ENCODE results near the gene SASH1. TPM values are rescaled to one million over a fixed set of nuclear protein-coding genes. Genes with fewer than 3 reads are reported as not detected.
"Not testable (repeated sequence)": the region's sequence is repeated elsewhere in the genome, so short reads cannot be mapped to it uniquely, and the experiment has no call there.

The SASH1 gene
- polyA plus RNA-seq, 1 experiment = 27.0 TPM

DNA sequence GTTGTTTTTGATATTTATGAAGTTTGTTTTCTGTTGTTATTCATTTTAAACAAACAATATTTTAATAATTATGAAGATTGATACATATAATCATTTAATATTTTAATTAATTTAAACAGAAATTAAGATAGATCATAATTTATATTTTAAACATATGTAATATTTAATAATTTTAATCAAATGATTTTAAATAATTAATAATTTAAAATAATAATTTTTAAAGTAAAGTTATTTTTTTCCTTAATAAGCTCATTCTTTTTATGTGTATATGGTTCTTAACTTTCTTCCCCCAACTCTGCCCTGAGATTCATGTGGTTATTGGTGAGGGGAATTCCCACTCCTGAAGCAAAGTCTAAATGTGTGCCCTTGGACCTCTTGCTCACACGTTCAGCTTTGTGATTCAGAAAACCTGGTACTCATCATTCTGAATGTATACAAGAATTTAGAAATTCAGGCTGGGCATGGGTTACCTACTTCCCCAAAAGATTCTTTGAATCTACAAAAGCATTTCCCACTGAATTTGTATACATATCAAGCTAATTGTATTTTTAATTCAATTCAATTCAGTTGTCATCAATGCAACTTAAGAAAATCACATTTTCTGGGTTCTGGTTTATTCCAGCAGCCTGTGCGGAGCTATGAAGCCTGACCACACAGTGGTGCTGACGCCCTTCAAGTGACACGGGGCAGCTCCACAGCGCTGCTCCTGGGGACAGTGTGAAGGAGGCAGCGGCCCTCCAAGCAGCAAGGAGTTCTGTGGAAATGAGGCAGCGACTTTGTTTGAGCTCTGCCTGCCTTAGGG, 235.2 kb downstream of the SASH1 start:
- peak; percentile 37 for DNase-seq (ENCODE audit: low read depth, low spot score)
- no peaks in the 10 kb centered on the region for H3K27me3 ChIP-seq (ENCODE audit: control insufficient read depth, insufficient read depth, low read length)
- TF ChIP-seq, protein P1, sequence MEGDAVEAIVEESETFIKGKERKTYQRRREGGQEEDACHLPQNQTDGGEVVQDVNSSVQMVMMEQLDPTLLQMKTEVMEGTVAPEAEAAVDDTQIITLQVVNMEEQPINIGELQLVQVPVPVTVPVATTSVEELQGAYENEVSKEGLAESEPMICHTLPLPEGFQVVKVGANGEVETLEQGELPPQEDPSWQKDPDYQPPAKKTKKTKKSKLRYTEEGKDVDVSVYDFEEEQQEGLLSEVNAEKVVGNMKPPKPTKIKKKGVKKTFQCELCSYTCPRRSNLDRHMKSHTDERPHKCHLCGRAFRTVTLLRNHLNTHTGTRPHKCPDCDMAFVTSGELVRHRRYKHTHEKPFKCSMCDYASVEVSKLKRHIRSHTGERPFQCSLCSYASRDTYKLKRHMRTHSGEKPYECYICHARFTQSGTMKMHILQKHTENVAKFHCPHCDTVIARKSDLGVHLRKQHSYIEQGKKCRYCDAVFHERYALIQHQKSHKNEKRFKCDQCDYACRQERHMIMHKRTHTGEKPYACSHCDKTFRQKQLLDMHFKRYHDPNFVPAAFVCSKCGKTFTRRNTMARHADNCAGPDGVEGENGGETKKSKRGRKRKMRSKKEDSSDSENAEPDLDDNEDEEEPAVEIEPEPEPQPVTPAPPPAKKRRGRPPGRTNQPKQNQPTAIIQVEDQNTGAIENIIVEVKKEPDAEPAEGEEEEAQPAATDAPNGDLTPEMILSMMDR (IDR thresholded peaks at IDR 0.05; ENCODE audit: low read depth, low read length) = peak; percentile 80
- H3K9me3 ChIP-seq (ENCODE audit: control insufficient read depth, insufficient read depth, low read length) = no peaks in the 10 kb centered on the region
- ChIA-PET CTCF (interaction anchor here (0.6 to 3.3 kb wide), 72 partner anchors 9 to 951 kb away, joined by 3 to 69 read pairs (median 4); partner anchors contain the start of gene UST), POLR2A (no interaction called here)
- no peak overlapping the region for H3K27ac ChIP-seq (ENCODE audit: low read depth, low read length)
- no peak overlapping the region for H3K4me3 ChIP-seq (ENCODE audit: low read depth, low read length)

DNA sequence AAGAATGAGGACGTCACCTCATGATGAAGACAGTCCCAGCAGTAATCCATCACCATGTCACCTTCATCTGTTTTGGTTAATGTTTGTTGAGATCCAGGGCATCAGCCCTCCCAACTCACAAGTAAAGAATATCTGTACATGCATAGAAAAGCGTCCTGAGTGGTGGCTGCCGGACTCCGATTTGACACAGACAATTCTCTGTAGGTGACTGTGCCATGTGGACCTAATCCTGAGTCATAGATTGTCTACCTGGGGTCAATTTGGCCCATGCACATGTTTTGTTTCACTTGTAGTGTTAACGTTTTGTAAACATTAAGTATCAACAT, 235.8 kb downstream of the SASH1 start:
- ChIA-PET CTCF (interaction anchor here (0.6 to 3.3 kb wide), 50 partner anchors 8 to 951 kb away, joined by 3 to 69 read pairs (median 5); partner anchors contain the start of gene UST), POLR2A (no interaction called here)
- H3K9me3 ChIP-seq (ENCODE audit: control insufficient read depth, insufficient read depth, low read length) = no peaks in the 10 kb centered on the region

DNA sequence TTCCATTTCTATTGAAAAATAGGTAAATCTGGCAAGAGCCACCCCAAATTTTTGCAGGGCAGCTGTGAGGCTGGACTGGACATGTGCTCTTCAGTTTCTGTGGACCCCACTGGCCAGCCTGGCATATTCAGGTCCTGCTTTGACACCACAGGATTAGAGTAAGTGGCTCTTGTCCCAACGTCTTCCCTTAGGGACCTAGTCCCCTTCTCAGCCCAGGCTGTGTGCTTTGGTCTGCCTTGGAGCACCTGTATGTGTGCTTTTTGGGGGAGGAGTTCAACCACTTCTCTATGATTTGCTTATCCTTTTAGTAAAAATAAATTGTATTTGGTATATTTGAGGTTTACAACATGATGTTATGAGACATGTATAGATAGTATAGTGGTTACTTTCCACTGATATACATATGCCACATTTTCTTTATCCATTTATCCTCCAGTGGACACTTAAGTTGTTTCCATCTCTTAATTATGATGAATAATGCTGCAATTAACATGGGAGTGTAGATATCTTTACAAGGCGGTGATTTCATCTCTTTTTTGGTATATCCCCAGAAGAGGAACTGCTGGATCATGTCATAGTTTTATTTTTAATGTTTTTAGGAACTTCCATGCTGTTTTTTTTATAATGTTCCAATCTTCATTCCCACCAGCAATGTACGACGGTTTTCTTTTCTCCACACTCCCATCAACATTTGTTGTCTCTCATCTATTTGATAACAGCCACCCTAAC, 236.4 kb downstream of the SASH1 start:
- Histone ChIP-seq H3K9me3 (ENCODE audit: control insufficient read depth, insufficient read depth, low read length) (no peaks in the 10 kb centered on the region), H3K27ac (ENCODE audit: low read depth, low read length) (no peak overlapping the region), H3K27me3 (ENCODE audit: control insufficient read depth, insufficient read depth, low read length) (no peaks in the 10 kb centered on the region), H3K4me3 (ENCODE audit: low read depth, low read length) (no peak overlapping the region)
- TF ChIP-seq, protein P1 (IDR thresholded peaks at IDR 0.05; ENCODE audit: low read depth, low read length) = no peak
- no peak for DNase-seq (ENCODE audit: low read depth, low spot score)
- POLR2A ChIA-PET = no interaction called here
- CTCF ChIA-PET = interaction anchor here (0.6 to 3.3 kb wide), 43 partner anchors 8 to 950 kb away, joined by 3 to 69 read pairs (median 6); partner anchors contain the start of gene UST

More for the DNA sequence above, 235.8 kb downstream of the SASH1 start:
- Histone ChIP-seq H3K4me3 (ENCODE audit: low read depth, low read length) (no peak overlapping the region), H3K27me3 (ENCODE audit: control insufficient read depth, insufficient read depth, low read length) (no peaks in the 10 kb centered on the region), H3K27ac (ENCODE audit: low read depth, low read length) (no peak overlapping the region)
- TF ChIP-seq, protein P1 (IDR thresholded peaks at IDR 0.05; ENCODE audit: low read depth, low read length) = no peak
- no peak for DNase-seq (ENCODE audit: low read depth, low spot score)

DNA sequence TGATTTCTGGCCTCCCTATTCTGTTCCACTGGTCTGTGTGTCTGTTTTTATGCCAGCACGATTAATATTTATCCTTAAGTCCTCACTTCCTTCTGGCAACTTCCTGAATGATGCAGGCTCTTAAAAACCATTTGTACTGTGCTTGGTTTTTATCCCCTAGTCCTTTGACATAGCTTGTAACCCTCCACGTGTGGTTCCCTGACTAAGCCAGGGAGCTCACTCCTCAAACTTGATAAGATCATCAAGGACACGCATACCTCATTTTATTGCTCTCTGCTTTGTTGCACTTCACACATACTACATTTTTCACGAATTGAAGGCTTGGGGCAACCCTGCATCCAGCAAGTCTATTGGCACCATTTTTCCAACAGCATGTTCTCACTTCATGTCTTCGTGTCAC, 237.8 kb downstream of the SASH1 start:
- H3K27ac ChIP-seq (ENCODE audit: low read depth, low read length) = no peak overlapping the region
- ChIA-PET CTCF (no interaction called here), POLR2A (interaction anchor here (0.7 kb wide), 1 partner anchor 389 kb away, joined by 4 read pairs; no protein-coding TSS in a partner anchor)
- H3K4me3 ChIP-seq (ENCODE audit: low read depth, low read length) = no peak overlapping the region
- no peaks in the 10 kb centered on the region for H3K9me3 ChIP-seq (ENCODE audit: control insufficient read depth, insufficient read depth, low read length)
- TF ChIP-seq, protein P1 (IDR thresholded peaks at IDR 0.05; ENCODE audit: low read depth, low read length) = no peak
- no peak for DNase-seq (ENCODE audit: low read depth, low spot score)
- no peaks in the 10 kb centered on the region for H3K27me3 ChIP-seq (ENCODE audit: control insufficient read depth, insufficient read depth, low read length)

DNA sequence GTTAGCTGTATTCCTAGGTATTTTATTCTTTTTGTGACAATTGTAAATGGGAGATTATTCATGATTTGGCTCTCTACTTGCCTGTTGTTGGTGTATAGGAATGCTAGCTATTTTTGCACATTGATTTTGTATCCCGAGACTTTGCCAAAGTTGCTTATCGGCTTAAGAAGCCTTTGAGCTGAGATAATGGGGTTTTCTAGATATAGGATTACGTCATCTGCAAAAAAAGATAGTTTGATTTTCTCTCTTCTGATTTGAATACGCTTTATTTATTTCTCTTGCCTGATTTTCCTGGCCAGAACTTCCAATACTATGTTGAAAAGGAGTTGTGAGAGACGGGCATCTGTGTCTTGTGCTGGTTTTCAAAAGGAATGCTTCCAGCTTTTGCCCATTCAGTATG, 241.0 kb downstream of the SASH1 start:
- Histone ChIP-seq H3K9me3 (ENCODE audit: control insufficient read depth, insufficient read depth, low read length) (peaks cover 6% of the 10 kb centered on the region), H3K27ac (ENCODE audit: low read depth, low read length) (no peak overlapping the region), H3K4me3 (ENCODE audit: low read depth, low read length) (no peak overlapping the region), H3K27me3 (ENCODE audit: control insufficient read depth, insufficient read depth, low read length) (no peaks in the 10 kb centered on the region)
- TF ChIP-seq, protein P1 (IDR thresholded peaks at IDR 0.05; ENCODE audit: low read depth, low read length) = no peak
- ChIA-PET POLR2A (no interaction called here), CTCF (no interaction called here)
- no peak for DNase-seq (ENCODE audit: low read depth, low spot score)

DNA sequence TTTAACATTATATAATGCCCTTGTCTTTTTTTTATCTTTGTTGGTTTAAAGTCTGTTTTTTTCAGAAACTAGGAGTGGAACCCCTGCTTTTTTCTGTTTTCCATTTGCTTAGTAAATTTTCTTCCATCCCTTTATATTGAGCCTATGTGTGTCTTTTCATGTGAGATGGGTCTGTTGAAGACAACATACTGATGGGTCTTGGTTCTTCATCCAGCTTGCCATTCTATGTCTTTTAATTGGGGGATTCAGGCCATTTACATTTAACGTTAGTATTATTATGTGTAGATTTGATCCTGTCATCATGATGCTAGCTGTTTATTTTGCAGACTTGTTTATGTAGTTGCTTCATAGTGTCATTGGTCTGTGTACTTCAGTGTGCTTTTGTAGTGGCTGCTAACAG, 243.0 kb downstream of the SASH1 start:
- H3K27me3 ChIP-seq (ENCODE audit: control insufficient read depth, insufficient read depth, low read length); DNase-seq (ENCODE audit: low read depth, low spot score); H3K4me3 ChIP-seq (ENCODE audit: low read depth, low read length); H3K9me3 ChIP-seq (ENCODE audit: control insufficient read depth, insufficient read depth, low read length); H3K27ac ChIP-seq (ENCODE audit: low read depth, low read length); POLR2A ChIA-PET; CTCF ChIA-PET: not testable (repeated sequence)
